ENCODE data around the gene CAMK4.

CAMK4 gene

DNA sequence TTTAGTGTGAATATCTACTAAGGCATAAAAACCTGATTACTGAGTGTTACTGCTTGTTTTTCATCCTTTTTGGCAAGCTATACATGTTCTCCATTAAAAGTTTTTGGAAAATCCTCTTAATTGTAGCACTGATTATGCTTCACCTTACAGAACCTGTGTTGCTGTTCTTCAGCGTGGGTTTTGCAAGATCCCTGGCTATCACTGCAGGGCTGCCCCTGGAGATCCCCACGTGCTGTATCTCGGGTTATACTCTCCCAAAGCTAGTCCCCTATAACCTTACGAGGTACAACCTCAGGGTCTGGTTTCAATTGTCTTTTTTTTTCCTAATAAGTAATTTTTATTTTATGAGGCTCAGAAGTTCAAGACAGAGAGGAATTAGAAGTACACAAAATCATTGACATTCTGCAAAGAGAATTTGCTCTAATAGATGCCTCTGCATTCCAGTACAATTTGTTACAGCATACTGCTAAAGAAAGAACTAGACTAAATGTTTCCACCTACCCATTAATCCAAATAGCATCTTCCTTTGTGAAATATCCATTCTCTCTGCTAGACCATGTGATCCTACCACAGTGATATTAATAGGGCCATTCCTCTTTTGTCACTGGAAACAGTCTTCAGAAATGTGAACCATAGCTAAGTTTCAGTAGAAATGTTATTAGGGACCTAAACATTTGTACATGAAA, 25.8 kb upstream of the CAMK4 start:
- H2AFZ ChIP-seq (ENCODE audit: low read length), result 0 out of 2 replicates have a peak overlapping the region, but pooled peaks have one; percentile 19
- no peaks in the 10 kb centered on the region for H4K20me1 ChIP-seq (ENCODE audit: insufficient read depth, low read length, poor library complexity, severe bottlenecking)
- H3F3A ChIP-seq (ENCODE audit: low read depth), result no peaks in the 10 kb centered on the region
- H3K4me3 ChIP-seq (ENCODE audit: low read length, poor library complexity, severe bottlenecking), result no peak overlapping the region
- H3K79me2 ChIP-seq (ENCODE audit: insufficient read depth, low read length), result no peaks in the 10 kb centered on the region
- no peaks in the 10 kb centered on the region for H3K4me1 ChIP-seq (ENCODE audit: insufficient read depth, low read length, poor library complexity, severe bottlenecking)
- H3K27me3 ChIP-seq (ENCODE audit: insufficient read depth, low read length, poor library complexity, severe bottlenecking), result no peaks in the 10 kb centered on the region
- no peaks in the 10 kb centered on the region for H3K9me3 ChIP-seq (ENCODE audit: insufficient read depth, low read depth, low read length)
- no peak overlapping the region for H3K4me2 ChIP-seq (ENCODE audit: low read depth, low read length, poor library complexity, severe bottlenecking)
- no peaks in the 10 kb centered on the region for H3K9me2 ChIP-seq (replicated peaks; ENCODE audit: low read depth, low read length)
- no peak overlapping the region for H3K9ac ChIP-seq (ENCODE audit: low read depth, low read length, poor library complexity, severe bottlenecking)
- no peaks in the 10 kb centered on the region for H3K36me3 ChIP-seq (ENCODE audit: insufficient read depth, low read length)
- TF ChIP-seq EZH2phosphoT487 (IDR thresholded peaks at IDR 0.05; ENCODE audit: borderline replicate concordance), result no peak
- TF ChIP-seq, protein P1, sequence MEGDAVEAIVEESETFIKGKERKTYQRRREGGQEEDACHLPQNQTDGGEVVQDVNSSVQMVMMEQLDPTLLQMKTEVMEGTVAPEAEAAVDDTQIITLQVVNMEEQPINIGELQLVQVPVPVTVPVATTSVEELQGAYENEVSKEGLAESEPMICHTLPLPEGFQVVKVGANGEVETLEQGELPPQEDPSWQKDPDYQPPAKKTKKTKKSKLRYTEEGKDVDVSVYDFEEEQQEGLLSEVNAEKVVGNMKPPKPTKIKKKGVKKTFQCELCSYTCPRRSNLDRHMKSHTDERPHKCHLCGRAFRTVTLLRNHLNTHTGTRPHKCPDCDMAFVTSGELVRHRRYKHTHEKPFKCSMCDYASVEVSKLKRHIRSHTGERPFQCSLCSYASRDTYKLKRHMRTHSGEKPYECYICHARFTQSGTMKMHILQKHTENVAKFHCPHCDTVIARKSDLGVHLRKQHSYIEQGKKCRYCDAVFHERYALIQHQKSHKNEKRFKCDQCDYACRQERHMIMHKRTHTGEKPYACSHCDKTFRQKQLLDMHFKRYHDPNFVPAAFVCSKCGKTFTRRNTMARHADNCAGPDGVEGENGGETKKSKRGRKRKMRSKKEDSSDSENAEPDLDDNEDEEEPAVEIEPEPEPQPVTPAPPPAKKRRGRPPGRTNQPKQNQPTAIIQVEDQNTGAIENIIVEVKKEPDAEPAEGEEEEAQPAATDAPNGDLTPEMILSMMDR (conservative IDR thresholded peaks at IDR 0.05; ENCODE audit: low read length), result no peak

DNA sequence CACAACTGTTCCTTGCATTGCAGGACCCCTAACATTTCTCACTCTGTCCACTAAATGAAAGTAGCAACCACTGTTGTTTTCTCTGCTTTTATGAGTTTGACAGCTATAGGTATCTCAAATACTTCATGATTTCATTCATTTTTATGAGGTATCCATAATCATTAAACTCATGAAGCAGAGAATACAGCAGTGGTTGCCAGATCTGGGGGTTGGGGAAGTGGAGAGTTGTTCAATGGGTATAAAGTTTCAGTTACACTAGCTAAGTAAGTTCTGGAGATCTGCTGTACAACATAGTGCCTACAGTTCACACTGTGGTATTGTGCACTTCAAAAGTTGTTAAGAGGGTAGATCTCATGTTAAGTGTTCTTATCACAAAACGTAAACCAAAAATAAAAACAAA, 23.4 kb upstream of the CAMK4 start:
- Histone ChIP-seq H3K79me2 (ENCODE audit: insufficient read depth, low read length) (no peaks in the 10 kb centered on the region), H3K4me3 (ENCODE audit: low read length, poor library complexity, severe bottlenecking) (no peak overlapping the region), H4K20me1 (ENCODE audit: insufficient read depth, low read length, poor library complexity, severe bottlenecking) (no peaks in the 10 kb centered on the region), H3K4me1 (ENCODE audit: insufficient read depth, low read length, poor library complexity, severe bottlenecking) (no peaks in the 10 kb centered on the region), H3K9me2 (replicated peaks; ENCODE audit: low read depth, low read length) (no peaks in the 10 kb centered on the region), H3F3A (ENCODE audit: low read depth) (no peaks in the 10 kb centered on the region), H2AFZ (ENCODE audit: low read length) (no peak overlapping the region), H3K9ac (ENCODE audit: low read depth, low read length, poor library complexity, severe bottlenecking) (no peak overlapping the region), H3K27me3 (ENCODE audit: insufficient read depth, low read length, poor library complexity, severe bottlenecking) (no peaks in the 10 kb centered on the region), H3K9me3 (ENCODE audit: insufficient read depth, low read depth, low read length) (no peaks in the 10 kb centered on the region), H3K36me3 (ENCODE audit: insufficient read depth, low read length) (no peaks in the 10 kb centered on the region), H3K4me2 (ENCODE audit: low read depth, low read length, poor library complexity, severe bottlenecking) (no peak overlapping the region)
- TF ChIP-seq, protein P1 (conservative IDR thresholded peaks at IDR 0.05; ENCODE audit: low read length), result no peak
- TF ChIP-seq EZH2phosphoT487 (IDR thresholded peaks at IDR 0.05; ENCODE audit: borderline replicate concordance), result no peak

DNA sequence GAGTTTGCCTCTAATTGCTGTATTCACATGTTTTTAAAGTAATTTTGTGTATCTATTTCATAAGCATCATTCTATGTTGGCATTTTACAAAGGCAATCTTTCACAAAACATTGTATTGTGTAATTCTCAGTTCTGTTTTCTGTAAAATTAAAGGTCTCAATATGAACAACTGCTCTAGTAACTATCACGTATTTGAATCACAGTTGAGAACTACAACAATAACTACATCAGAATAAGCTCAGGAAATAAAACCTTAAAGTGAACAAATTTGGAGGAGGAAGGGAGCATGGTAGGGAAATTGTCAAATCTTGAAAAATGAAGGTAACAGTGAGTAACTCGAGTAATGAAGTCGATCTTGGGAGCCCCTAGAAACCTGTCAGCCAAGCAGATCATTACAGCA, 22.5 kb upstream of the CAMK4 start:
- H3K4me2 ChIP-seq (ENCODE audit: low read depth, low read length, poor library complexity, severe bottlenecking), result no peak overlapping the region
- no peaks in the 10 kb centered on the region for H3K9me3 ChIP-seq (ENCODE audit: insufficient read depth, low read depth, low read length)
- H2AFZ ChIP-seq (ENCODE audit: low read length), result no peak overlapping the region
- H4K20me1 ChIP-seq (ENCODE audit: insufficient read depth, low read length, poor library complexity, severe bottlenecking), result no peaks in the 10 kb centered on the region
- no peaks in the 10 kb centered on the region for H3K79me2 ChIP-seq (ENCODE audit: insufficient read depth, low read length)
- H3K9me2 ChIP-seq (replicated peaks; ENCODE audit: low read depth, low read length), result no peaks in the 10 kb centered on the region
- H3K4me1 ChIP-seq (ENCODE audit: insufficient read depth, low read length, poor library complexity, severe bottlenecking), result no peaks in the 10 kb centered on the region
- H3K4me3 ChIP-seq (ENCODE audit: low read length, poor library complexity, severe bottlenecking), result no peak overlapping the region
- no peaks in the 10 kb centered on the region for H3K27me3 ChIP-seq (ENCODE audit: insufficient read depth, low read length, poor library complexity, severe bottlenecking)
- no peak overlapping the region for H3K9ac ChIP-seq (ENCODE audit: low read depth, low read length, poor library complexity, severe bottlenecking)
- no peak for TF ChIP-seq EZH2phosphoT487 (IDR thresholded peaks at IDR 0.05; ENCODE audit: borderline replicate concordance)
- TF ChIP-seq, protein P1 (conservative IDR thresholded peaks at IDR 0.05; ENCODE audit: low read length), result no peak
- no peaks in the 10 kb centered on the region for H3K36me3 ChIP-seq (ENCODE audit: insufficient read depth, low read length)
- H3F3A ChIP-seq (ENCODE audit: low read depth), result no peaks in the 10 kb centered on the region
